ENCODE results near the gene FAM153A.
"Not testable (repeated sequence)": the region's sequence is repeated elsewhere in the genome, so short reads cannot be mapped to it uniquely, and the experiment has no call there.

FAM153A gene

DNA sequence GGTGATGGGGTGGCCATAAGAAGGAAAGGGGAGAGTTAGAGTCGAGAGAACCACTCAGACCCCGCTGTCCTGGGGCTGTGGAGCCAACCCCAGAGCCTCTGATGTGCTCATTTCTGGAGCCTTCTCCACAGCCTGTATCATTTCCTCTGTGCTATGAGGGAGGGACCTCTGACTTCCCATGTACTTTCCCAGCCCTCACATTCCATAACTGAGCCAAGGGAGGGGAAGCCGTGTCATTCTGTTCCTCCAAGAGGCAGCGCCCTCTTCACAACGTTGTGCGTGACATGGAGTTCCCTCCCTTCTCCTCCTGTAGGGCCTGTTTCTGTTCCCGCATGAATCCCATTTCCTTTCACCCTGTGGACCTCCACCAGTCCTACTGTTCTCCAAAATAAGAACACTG, 57.8 kb downstream of the FAM153A start:
- H3K9me3 ChIP-seq (ENCODE audit: insufficient read depth, low read depth, low read length); H3K4me2 ChIP-seq (ENCODE audit: low read depth, low read length, poor library complexity, severe bottlenecking); H2AFZ ChIP-seq (ENCODE audit: low read length); H3K36me3 ChIP-seq (ENCODE audit: insufficient read depth, low read length); H3K79me2 ChIP-seq (ENCODE audit: insufficient read depth, low read length); H3K4me1 ChIP-seq (ENCODE audit: insufficient read depth, low read length, poor library complexity, severe bottlenecking); H3K9me2 ChIP-seq (replicated peaks; ENCODE audit: low read depth, low read length); H3F3A ChIP-seq (ENCODE audit: low read depth); H3K27me3 ChIP-seq (ENCODE audit: insufficient read depth, low read length, poor library complexity, severe bottlenecking); H3K9ac ChIP-seq (ENCODE audit: low read depth, low read length, poor library complexity, severe bottlenecking); H3K4me3 ChIP-seq (ENCODE audit: low read length, poor library complexity, severe bottlenecking); H4K20me1 ChIP-seq (ENCODE audit: insufficient read depth, low read length, poor library complexity, severe bottlenecking): not testable (repeated sequence)

DNA sequence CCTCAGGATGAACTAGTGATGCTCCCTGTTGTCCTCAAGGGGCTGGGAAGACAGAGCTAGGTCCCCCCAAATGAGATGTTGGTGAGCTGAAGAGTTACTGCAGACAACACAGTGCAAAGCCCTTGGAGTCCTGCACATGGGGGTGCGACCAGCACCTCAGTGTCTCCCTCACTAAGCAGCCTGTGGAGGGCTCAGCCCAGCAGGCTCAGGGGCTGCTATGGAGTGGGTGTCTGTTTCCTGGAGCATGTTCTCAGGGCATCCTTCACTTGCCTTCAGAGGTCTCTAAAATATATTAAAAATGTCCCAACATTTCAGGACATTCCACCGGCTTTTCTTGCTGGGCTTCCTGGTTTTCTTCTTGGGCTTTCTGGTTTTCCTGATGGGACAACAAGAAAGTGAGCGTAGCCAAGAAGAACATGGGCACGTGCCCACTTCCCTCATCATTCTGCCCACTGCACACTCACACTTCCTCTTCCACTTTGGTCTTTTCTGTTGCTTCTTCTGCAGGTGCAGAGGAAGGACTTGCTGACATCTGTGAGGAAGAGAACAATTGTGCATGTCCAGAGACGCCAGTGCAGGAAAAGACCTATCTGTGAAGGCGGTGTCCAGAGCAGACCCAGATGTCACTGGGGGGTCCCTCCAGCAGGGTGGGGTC, 58.7 kb downstream of the FAM153A start:
- not testable (repeated sequence) for H3F3A ChIP-seq (ENCODE audit: low read depth); H3K9ac ChIP-seq (ENCODE audit: low read depth, low read length, poor library complexity, severe bottlenecking); H2AFZ ChIP-seq (ENCODE audit: low read length); H3K4me2 ChIP-seq (ENCODE audit: low read depth, low read length, poor library complexity, severe bottlenecking); H3K4me3 ChIP-seq (ENCODE audit: low read length, poor library complexity, severe bottlenecking); H3K36me3 ChIP-seq (ENCODE audit: insufficient read depth, low read length); H4K20me1 ChIP-seq (ENCODE audit: insufficient read depth, low read length, poor library complexity, severe bottlenecking); H3K27me3 ChIP-seq (ENCODE audit: insufficient read depth, low read length, poor library complexity, severe bottlenecking); H3K9me3 ChIP-seq (ENCODE audit: insufficient read depth, low read depth, low read length); H3K4me1 ChIP-seq (ENCODE audit: insufficient read depth, low read length, poor library complexity, severe bottlenecking); H3K9me2 ChIP-seq (replicated peaks; ENCODE audit: low read depth, low read length); H3K79me2 ChIP-seq (ENCODE audit: insufficient read depth, low read length)

DNA sequence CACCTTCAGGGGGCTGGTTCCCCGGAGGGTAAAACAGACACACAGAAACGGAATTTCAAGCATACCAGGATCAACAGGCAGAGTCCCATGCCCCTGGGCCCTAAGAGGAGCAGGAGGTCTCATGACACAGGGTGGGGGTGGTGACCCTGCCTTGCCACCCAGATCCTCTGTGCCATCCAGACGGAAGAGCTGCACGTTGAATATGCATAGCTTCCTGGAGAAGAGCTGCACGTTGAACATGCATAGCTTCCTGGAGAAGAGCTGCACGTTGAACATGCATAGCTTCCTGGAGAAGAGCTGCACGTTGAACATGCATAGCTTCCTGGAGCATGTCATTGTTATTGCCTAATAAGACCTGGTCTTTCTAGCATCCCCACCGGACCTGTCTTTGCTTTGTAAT, 59.9 kb downstream of the FAM153A start:
- H3K4me3 ChIP-seq (ENCODE audit: low read length, poor library complexity, severe bottlenecking); H3K9me2 ChIP-seq (replicated peaks; ENCODE audit: low read depth, low read length); H2AFZ ChIP-seq (ENCODE audit: low read length); H4K20me1 ChIP-seq (ENCODE audit: insufficient read depth, low read length, poor library complexity, severe bottlenecking); H3K4me2 ChIP-seq (ENCODE audit: low read depth, low read length, poor library complexity, severe bottlenecking); H3K9me3 ChIP-seq (ENCODE audit: insufficient read depth, low read depth, low read length); H3K9ac ChIP-seq (ENCODE audit: low read depth, low read length, poor library complexity, severe bottlenecking); H3K36me3 ChIP-seq (ENCODE audit: insufficient read depth, low read length); H3K27me3 ChIP-seq (ENCODE audit: insufficient read depth, low read length, poor library complexity, severe bottlenecking); H3F3A ChIP-seq (ENCODE audit: low read depth); H3K79me2 ChIP-seq (ENCODE audit: insufficient read depth, low read length); H3K4me1 ChIP-seq (ENCODE audit: insufficient read depth, low read length, poor library complexity, severe bottlenecking): not testable (repeated sequence)

GRCh38 chr5:177719989-177720388, 62.7 kb downstream of the FAM153A start:
- not testable (repeated sequence) for H2AFZ ChIP-seq (ENCODE audit: low read length); H3K9me3 ChIP-seq (ENCODE audit: insufficient read depth, low read depth, low read length); H3F3A ChIP-seq (ENCODE audit: low read depth); H3K4me3 ChIP-seq (ENCODE audit: low read length, poor library complexity, severe bottlenecking); H3K79me2 ChIP-seq (ENCODE audit: insufficient read depth, low read length); H3K9me2 ChIP-seq (replicated peaks; ENCODE audit: low read depth, low read length); H3K4me2 ChIP-seq (ENCODE audit: low read depth, low read length, poor library complexity, severe bottlenecking); H4K20me1 ChIP-seq (ENCODE audit: insufficient read depth, low read length, poor library complexity, severe bottlenecking); H3K4me1 ChIP-seq (ENCODE audit: insufficient read depth, low read length, poor library complexity, severe bottlenecking); H3K9ac ChIP-seq (ENCODE audit: low read depth, low read length, poor library complexity, severe bottlenecking); H3K36me3 ChIP-seq (ENCODE audit: insufficient read depth, low read length); H3K27me3 ChIP-seq (ENCODE audit: insufficient read depth, low read length, poor library complexity, severe bottlenecking)

GRCh38 chr5:177715423-177715822, 67.3 kb downstream of the FAM153A start:
- not testable (repeated sequence) for H3K4me2 ChIP-seq (ENCODE audit: low read depth, low read length, poor library complexity, severe bottlenecking); H3K9me3 ChIP-seq (ENCODE audit: insufficient read depth, low read depth, low read length); H3K36me3 ChIP-seq (ENCODE audit: insufficient read depth, low read length); H3K4me1 ChIP-seq (ENCODE audit: insufficient read depth, low read length, poor library complexity, severe bottlenecking); H3K4me3 ChIP-seq (ENCODE audit: low read length, poor library complexity, severe bottlenecking); H2AFZ ChIP-seq (ENCODE audit: low read length); H3F3A ChIP-seq (ENCODE audit: low read depth); H3K27me3 ChIP-seq (ENCODE audit: insufficient read depth, low read length, poor library complexity, severe bottlenecking); H4K20me1 ChIP-seq (ENCODE audit: insufficient read depth, low read length, poor library complexity, severe bottlenecking); H3K79me2 ChIP-seq (ENCODE audit: insufficient read depth, low read length); H3K9ac ChIP-seq (ENCODE audit: low read depth, low read length, poor library complexity, severe bottlenecking); H3K9me2 ChIP-seq (replicated peaks; ENCODE audit: low read depth, low read length)

DNA sequence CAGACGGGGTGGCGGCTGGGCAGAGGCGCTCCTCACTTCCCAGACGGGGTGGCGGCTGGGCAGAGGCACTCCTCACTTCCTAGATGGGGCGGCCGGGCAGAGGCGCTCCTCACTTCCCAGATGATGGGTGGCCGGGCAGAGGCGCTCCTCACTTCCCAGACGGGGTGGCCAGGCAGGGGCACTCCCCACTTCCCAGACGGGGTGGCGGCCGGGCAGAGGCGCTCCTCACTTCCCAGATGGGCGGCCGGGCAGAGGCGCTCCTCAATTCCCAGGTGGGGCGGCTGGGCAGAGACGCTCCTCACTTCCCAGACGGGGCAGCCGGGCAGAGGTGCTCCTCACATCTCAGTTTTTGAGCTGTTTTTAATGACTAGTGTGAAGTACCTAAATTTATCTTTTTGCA, 86.6 kb downstream of the FAM153A start:
- H3K4me3 ChIP-seq (ENCODE audit: low read length, poor library complexity, severe bottlenecking); H3F3A ChIP-seq (ENCODE audit: low read depth); H2AFZ ChIP-seq (ENCODE audit: low read length); H3K9me2 ChIP-seq (replicated peaks; ENCODE audit: low read depth, low read length); H3K36me3 ChIP-seq (ENCODE audit: insufficient read depth, low read length); H3K9me3 ChIP-seq (ENCODE audit: insufficient read depth, low read depth, low read length); H4K20me1 ChIP-seq (ENCODE audit: insufficient read depth, low read length, poor library complexity, severe bottlenecking); H3K4me1 ChIP-seq (ENCODE audit: insufficient read depth, low read length, poor library complexity, severe bottlenecking); H3K9ac ChIP-seq (ENCODE audit: low read depth, low read length, poor library complexity, severe bottlenecking); H3K4me2 ChIP-seq (ENCODE audit: low read depth, low read length, poor library complexity, severe bottlenecking); H3K79me2 ChIP-seq (ENCODE audit: insufficient read depth, low read length); H3K27me3 ChIP-seq (ENCODE audit: insufficient read depth, low read length, poor library complexity, severe bottlenecking): not testable (repeated sequence)

- H4K20me1 ChIP-seq (ENCODE audit: insufficient read depth, low read length, poor library complexity, severe bottlenecking); H3K27me3 ChIP-seq (ENCODE audit: insufficient read depth, low read length, poor library complexity, severe bottlenecking); H3K9me3 ChIP-seq (ENCODE audit: insufficient read depth, low read depth, low read length); H3K79me2 ChIP-seq (ENCODE audit: insufficient read depth, low read length); H3F3A ChIP-seq (ENCODE audit: low read depth); H3K4me1 ChIP-seq (ENCODE audit: insufficient read depth, low read length, poor library complexity, severe bottlenecking); H3K36me3 ChIP-seq (ENCODE audit: insufficient read depth, low read length); H3K9ac ChIP-seq (ENCODE audit: low read depth, low read length, poor library complexity, severe bottlenecking); H3K9me2 ChIP-seq (replicated peaks; ENCODE audit: low read depth, low read length); H3K4me3 ChIP-seq (ENCODE audit: low read length, poor library complexity, severe bottlenecking); H3K4me2 ChIP-seq (ENCODE audit: low read depth, low read length, poor library complexity, severe bottlenecking); H2AFZ ChIP-seq (ENCODE audit: low read length): not testable (repeated sequence)
Observed at GRCh38 chr5:177695356-177695930, 87.3 kb downstream of the FAM153A start.
